HEK293 (cell line): ENCODE results near the gene SLC12A3.

Experiments
- CTCF ChIA-PET: fragments of 350-600 bp; formaldehyde crosslinking; extraction: SDS; loops from one replicate; lab custom pipeline; 2021; ENCODE audit warnings: antibody characterized with exemption; lab: Yijun Ruan, JAX
- POLR2A ChIA-PET: fragments of 300-600 bp; formaldehyde crosslinking; extraction: SDS; loops from one replicate; lab custom pipeline; 2020; ENCODE audit warnings: antibody characterized with exemption, inconsistent platforms; lab: Yijun Ruan, JAX
- H3K27ac ChIP-seq: fragments of 200-500 bp; sonication (Bioruptor generic); 2 replicates; pipeline ENCODE4 v1.5.1; 2014; ENCODE audit warnings: low read depth, low read length, control low read depth, inconsistent platforms; ENCODE audit errors: extremely low read depth
- H3K36me3 ChIP-seq, 2 experiments: fragments of 200-500 bp in 1 of 2; sonication (Bioruptor generic) in 1 of 2; 1 replicate in 1 of 2; 2 replicates in 1 of 2; pipeline ENCODE4 v1.5.1; 2014 to 2017; ENCODE audit warnings: inconsistent platforms in 2 of 2, low read length in 2 of 2; ENCODE audit not compliant: control insufficient read depth in 2 of 2, insufficient read depth in 1 of 2
- H3K4me1 ChIP-seq: fragments of 200-500 bp; sonication (Bioruptor generic); 2 replicates; pipeline ENCODE4 v1.5.1; 2014; ENCODE audit warnings: mild to moderate bottlenecking, low read length, inconsistent platforms; ENCODE audit not compliant: control insufficient read depth, insufficient read depth
- H3K4me3 ChIP-seq: 2 replicates; pipeline ENCODE4 v1.5.1; 2011; ENCODE audit warnings: low read depth, mild to moderate bottlenecking, control low read depth, low read length, moderate library complexity
- H3K9me3 ChIP-seq: fragments of 200-500 bp; sonication (Bioruptor generic); 2 replicates; pipeline ENCODE4 v1.5.1; 2014; ENCODE audit warnings: low read depth, low read length, inconsistent platforms; ENCODE audit not compliant: control insufficient read depth, insufficient read depth
- BCL11B ChIP-seq: fragments of 450-650 bp; formaldehyde crosslinking; IDR thresholded peaks from 2 replicates; pipeline ENCODE4 v1.5.1; 2016; ENCODE audit warnings: low read depth, missing biosample characterization, missing genetic modification characterization
- FEZF1 ChIP-seq: fragments of 450-650 bp; formaldehyde crosslinking; IDR thresholded peaks from 2 replicates; pipeline ENCODE4 v1.5.1; 2016; ENCODE audit warnings: missing biosample characterization, missing genetic modification characterization
- KLF7 ChIP-seq: fragments of 450-650 bp; formaldehyde crosslinking; IDR thresholded peaks from 2 replicates; pipeline ENCODE4 v1.5.1; 2016; ENCODE audit warnings: missing biosample characterization, missing genetic modification characterization, borderline replicate concordance
- MZF1 ChIP-seq: fragments of 450-650 bp; formaldehyde crosslinking; IDR thresholded peaks from 2 replicates; pipeline ENCODE4 v1.5.1; 2017; ENCODE audit warnings: missing biosample characterization, missing genetic modification characterization, borderline replicate concordance
- SCRT1 ChIP-seq: fragments of 450-650 bp; formaldehyde crosslinking; IDR thresholded peaks from 2 replicates; pipeline ENCODE4 v1.5.1; 2016; ENCODE audit warnings: missing biosample characterization, missing genetic modification characterization, borderline replicate concordance
- WT1 ChIP-seq: fragments of 450-650 bp; formaldehyde crosslinking; IDR thresholded peaks from 2 replicates; pipeline ENCODE4 v1.5.1; 2016; ENCODE audit warnings: missing biosample characterization, missing genetic modification characterization
- ZNF146 ChIP-seq: fragments of 450-650 bp; formaldehyde crosslinking; IDR thresholded peaks from 2 replicates; pipeline ENCODE4 v1.5.1; 2016; ENCODE audit warnings: missing biosample characterization, missing genetic modification characterization
- ZNF2 ChIP-seq: fragments of 450-650 bp; formaldehyde crosslinking; IDR thresholded peaks from 2 replicates; pipeline ENCODE4 v1.5.1; 2016; ENCODE audit warnings: missing biosample characterization, missing genetic modification characterization
- ZNF292 ChIP-seq: fragments of 450-650 bp; formaldehyde crosslinking; IDR thresholded peaks from 2 replicates; pipeline ENCODE4 v1.5.1; 2016; ENCODE audit warnings: low read depth, missing biosample characterization, missing genetic modification characterization, borderline replicate concordance
- ZNF37A ChIP-seq: fragments of 450-650 bp; IDR thresholded peaks from 2 replicates; pipeline ENCODE4 v1.5.1; 2018; ENCODE audit warnings: missing biosample characterization, missing genetic modification characterization
- ZNF404 ChIP-seq: fragments of 450-650 bp; formaldehyde crosslinking; IDR thresholded peaks from 2 replicates; pipeline ENCODE4 v1.5.1; 2017; ENCODE audit warnings: missing biosample characterization, missing genetic modification characterization
- ZNF510 ChIP-seq: fragments of 450-650 bp; formaldehyde crosslinking; IDR thresholded peaks from 2 replicates; pipeline ENCODE4 v1.5.1; 2018; ENCODE audit warnings: mild to moderate bottlenecking, missing genetic modification characterization, missing biosample characterization; ENCODE audit not compliant: insufficient replicate concordance
- ZNF521 ChIP-seq: fragments of 450-650 bp; formaldehyde crosslinking; IDR thresholded peaks from 2 replicates; pipeline ENCODE4 v1.5.1; 2017; ENCODE audit warnings: missing biosample characterization, mild to moderate bottlenecking, missing genetic modification characterization
- ZNF76 ChIP-seq: fragments of 450-650 bp; formaldehyde crosslinking; IDR thresholded peaks from 2 replicates; pipeline ENCODE4; 2016; ENCODE audit warnings: low read depth, missing biosample characterization, missing genetic modification characterization, borderline replicate concordance
- ZSCAN23 ChIP-seq: fragments of 450-650 bp; formaldehyde crosslinking; IDR thresholded peaks from 2 replicates; pipeline ENCODE4 v1.5.1; 2016; ENCODE audit warnings: missing biosample characterization, missing genetic modification characterization
- ZXDB ChIP-seq: fragments of 450-650 bp; formaldehyde crosslinking; IDR thresholded peaks from 2 replicates; pipeline ENCODE4 v1.5.1; 2016; ENCODE audit warnings: missing biosample characterization, missing genetic modification characterization
- TF ChIP-seq, protein P1 (sequence below): IDR thresholded peaks from 2 replicates; pipeline ENCODE4 v1.6.1; 2011; ENCODE audit warnings: mild to moderate bottlenecking, low read depth, low read length, borderline replicate concordance
- TF ChIP-seq, protein P2 (sequence below): fragments of 450-650 bp; formaldehyde crosslinking; IDR thresholded peaks from 2 replicates; pipeline ENCODE4 v1.5.1; 2016; ENCODE audit warnings: missing biosample characterization, missing genetic modification characterization
- TF ChIP-seq, protein P3 (sequence below): fragments of 450-650 bp; formaldehyde crosslinking; IDR thresholded peaks from 2 replicates; pipeline ENCODE4 v1.5.1; 2016; ENCODE audit warnings: missing biosample characterization, missing genetic modification characterization
- TF ChIP-seq, protein P4 (sequence below): fragments of 450-650 bp; formaldehyde crosslinking; IDR thresholded peaks from 2 replicates; pipeline ENCODE4 v1.5.1; 2016; ENCODE audit warnings: missing biosample characterization, missing genetic modification characterization
- TF ChIP-seq, protein P5 (sequence below): fragments of 450-650 bp; formaldehyde crosslinking; IDR thresholded peaks from 2 replicates; pipeline ENCODE4 v1.5.1; 2016; ENCODE audit warnings: missing biosample characterization, missing genetic modification characterization

SLC12A3 gene

DNA sequence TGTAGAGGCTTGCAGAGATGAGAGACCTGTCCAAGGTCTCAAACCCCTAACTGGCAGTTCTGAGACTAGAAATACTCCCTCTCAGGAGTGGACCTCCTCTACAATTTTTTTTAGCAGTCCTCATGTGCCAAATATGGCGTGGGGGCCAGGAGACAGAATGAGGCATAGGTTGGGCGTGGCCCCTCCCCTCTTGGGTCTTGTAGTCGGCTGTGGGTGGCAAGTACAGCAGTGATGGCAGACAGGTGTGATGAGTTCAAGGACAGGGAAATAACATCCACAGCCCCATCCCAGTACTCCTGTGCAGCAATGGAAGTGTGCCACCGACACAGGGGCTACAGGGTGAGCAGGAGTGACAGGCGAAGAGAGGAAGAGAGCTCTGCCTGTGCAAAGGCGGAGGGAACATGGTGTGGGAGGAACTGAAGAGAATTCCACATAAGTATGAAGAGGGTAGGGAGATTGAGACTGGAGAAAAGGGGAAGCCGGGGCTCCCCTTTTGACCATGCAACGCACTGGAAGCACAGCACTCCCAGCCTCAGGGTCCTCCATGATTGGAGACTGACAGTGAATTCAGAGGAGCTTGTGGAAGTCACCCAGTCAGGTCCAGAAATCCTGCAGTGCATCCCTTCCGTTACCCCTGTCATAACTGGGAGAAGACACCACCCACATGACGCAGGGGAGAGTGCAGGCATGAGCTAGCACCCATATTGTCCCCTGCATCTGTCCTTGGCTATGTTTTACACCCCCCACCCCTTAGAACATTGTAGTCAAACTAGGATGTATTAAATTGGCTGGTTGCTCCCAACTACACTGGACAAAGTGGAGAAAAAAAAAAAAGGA lies 82.0 kb downstream of the SLC12A3 start (continued):
- TF ChIP-seq ZSCAN23 (tag by site-specific recombination) = no peak

DNA sequence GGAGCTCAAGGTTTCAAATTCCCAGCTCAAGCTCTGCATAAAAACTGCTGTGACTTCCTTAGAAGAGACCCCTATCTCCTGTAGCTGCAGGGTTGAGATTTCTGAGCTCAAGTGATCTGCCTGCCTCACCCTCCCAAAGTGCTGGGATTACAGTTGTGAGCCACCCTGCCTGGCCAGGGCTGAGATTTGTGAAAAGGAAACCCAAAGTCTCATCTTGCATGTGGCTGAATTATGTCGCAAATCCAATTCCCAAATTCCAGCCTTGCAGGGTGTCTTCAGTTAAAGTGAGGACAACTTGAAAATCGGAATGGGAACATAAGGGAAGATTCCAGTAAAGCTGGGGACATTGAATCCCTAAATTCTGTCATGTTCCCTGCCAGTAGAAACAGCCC lies 82.6 kb downstream of the SLC12A3 start:
- H3K4me1 ChIP-seq = no peaks in the 10 kb centered on the region
- TF ChIP-seq SCRT1 (tag by site-specific recombination) (no peak), FEZF1 (tag by site-specific recombination) (no peak), BCL11B (tag by site-specific recombination) (no peak), KLF7 (tag by site-specific recombination) (no peak), ZNF521 (no peak), ZNF510 (tag by site-specific recombination) (no peak), ZNF146 (tag by site-specific recombination) (no peak)
- TF ChIP-seq, protein P1, sequence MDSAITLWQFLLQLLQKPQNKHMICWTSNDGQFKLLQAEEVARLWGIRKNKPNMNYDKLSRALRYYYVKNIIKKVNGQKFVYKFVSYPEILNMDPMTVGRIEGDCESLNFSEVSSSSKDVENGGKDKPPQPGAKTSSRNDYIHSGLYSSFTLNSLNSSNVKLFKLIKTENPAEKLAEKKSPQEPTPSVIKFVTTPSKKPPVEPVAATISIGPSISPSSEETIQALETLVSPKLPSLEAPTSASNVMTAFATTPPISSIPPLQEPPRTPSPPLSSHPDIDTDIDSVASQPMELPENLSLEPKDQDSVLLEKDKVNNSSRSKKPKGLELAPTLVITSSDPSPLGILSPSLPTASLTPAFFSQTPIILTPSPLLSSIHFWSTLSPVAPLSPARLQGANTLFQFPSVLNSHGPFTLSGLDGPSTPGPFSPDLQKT = no peak
- TF ChIP-seq, protein P2, sequence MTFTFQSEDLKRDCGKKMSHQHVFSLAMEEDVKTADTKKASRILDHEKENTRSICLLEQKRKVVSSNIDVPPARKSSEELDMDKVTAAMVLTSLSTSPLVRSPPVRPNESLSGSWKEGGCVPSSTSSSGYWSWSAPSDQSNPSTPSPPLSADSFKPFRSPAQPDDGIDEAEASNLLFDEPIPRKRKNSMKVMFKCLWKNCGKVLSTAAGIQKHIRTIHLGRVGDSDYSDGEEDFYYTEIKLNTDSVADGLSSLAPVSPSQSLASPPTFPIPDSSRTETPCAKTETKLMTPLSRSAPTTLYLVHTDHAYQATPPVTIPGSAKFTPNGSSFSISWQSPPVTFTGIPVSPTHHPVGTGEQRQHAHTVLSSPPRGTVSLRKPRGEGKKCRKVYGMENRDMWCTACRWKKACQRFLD = no peak
- TF ChIP-seq, protein P3, sequence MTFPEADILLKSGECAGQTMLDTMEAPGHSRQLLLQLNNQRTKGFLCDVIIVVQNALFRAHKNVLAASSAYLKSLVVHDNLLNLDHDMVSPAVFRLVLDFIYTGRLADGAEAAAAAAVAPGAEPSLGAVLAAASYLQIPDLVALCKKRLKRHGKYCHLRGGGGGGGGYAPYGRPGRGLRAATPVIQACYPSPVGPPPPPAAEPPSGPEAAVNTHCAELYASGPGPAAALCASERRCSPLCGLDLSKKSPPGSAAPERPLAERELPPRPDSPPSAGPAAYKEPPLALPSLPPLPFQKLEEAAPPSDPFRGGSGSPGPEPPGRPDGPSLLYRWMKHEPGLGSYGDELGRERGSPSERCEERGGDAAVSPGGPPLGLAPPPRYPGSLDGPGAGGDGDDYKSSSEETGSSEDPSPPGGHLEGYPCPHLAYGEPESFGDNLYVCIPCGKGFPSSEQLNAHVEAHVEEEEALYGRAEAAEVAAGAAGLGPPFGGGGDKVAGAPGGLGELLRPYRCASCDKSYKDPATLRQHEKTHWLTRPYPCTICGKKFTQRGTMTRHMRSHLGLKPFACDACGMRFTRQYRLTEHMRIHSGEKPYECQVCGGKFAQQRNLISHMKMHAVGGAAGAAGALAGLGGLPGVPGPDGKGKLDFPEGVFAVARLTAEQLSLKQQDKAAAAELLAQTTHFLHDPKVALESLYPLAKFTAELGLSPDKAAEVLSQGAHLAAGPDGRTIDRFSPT (tag by site-specific recombination) = no peak
- TF ChIP-seq, all 188 proteins: peak for 0
- H3K36me3 ChIP-seq = peaks cover 16 to 29% of the 10 kb centered on the region in 2 experiments
- CTCF ChIA-PET = interaction anchor here (0.6 to 1.8 kb wide), 5 partner anchors 17 to 201 kb away, joined by 3 to 9 read pairs (median 5); partner anchors contain the start of gene NLRC5
- no peak overlapping the region for H3K4me3 ChIP-seq
- POLR2A ChIA-PET = interaction anchor here (0.6 to 1.2 kb wide), 4 partner anchors 10 to 92 kb away, joined by 3 to 8 read pairs (median 5); partner anchors contain the start of gene HERPUD1
- no peak overlapping the region for H3K27ac ChIP-seq
- no peaks in the 10 kb centered on the region for H3K9me3 ChIP-seq

DNA sequence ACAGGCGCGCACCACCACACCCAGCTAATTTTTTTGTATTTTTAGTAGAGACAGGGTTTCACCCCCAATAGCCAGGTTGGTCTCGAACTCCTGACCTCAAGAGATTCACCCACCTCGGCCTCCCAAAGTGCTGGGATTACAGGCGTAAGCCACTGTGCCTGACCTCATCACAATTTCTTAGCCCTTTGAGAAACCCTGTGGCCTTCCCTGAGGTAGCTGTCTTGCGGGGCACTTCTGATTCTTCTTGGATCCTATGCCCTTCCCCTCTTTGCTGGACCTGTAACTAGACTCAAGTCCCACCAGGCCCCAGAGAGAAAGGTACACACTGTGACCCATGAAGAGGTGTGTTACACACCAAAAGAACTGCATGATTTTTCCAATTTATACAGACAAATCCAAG lies 83.2 kb downstream of the SLC12A3 start:
- H3K36me3 ChIP-seq = peaks cover 12 to 23% of the 10 kb centered on the region in 2 experiments
- POLR2A ChIA-PET = no interaction called here
- TF ChIP-seq, protein P4, sequence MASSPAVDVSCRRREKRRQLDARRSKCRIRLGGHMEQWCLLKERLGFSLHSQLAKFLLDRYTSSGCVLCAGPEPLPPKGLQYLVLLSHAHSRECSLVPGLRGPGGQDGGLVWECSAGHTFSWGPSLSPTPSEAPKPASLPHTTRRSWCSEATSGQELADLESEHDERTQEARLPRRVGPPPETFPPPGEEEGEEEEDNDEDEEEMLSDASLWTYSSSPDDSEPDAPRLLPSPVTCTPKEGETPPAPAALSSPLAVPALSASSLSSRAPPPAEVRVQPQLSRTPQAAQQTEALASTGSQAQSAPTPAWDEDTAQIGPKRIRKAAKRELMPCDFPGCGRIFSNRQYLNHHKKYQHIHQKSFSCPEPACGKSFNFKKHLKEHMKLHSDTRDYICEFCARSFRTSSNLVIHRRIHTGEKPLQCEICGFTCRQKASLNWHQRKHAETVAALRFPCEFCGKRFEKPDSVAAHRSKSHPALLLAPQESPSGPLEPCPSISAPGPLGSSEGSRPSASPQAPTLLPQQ (tag by site-specific recombination) = no peak
- TF ChIP-seq MZF1 (tag by site-specific recombination) (no peak), WT1 (tag by site-specific recombination) (no peak), ZNF2 (no peak), ZNF404 (tag by site-specific recombination) (no peak), ZNF76 (tag by site-specific recombination) (no peak), ZXDB (tag by site-specific recombination) (no peak), ZNF292 (no peak), ZNF37A (tag by site-specific recombination) (no peak)
- TF ChIP-seq, protein P5, sequence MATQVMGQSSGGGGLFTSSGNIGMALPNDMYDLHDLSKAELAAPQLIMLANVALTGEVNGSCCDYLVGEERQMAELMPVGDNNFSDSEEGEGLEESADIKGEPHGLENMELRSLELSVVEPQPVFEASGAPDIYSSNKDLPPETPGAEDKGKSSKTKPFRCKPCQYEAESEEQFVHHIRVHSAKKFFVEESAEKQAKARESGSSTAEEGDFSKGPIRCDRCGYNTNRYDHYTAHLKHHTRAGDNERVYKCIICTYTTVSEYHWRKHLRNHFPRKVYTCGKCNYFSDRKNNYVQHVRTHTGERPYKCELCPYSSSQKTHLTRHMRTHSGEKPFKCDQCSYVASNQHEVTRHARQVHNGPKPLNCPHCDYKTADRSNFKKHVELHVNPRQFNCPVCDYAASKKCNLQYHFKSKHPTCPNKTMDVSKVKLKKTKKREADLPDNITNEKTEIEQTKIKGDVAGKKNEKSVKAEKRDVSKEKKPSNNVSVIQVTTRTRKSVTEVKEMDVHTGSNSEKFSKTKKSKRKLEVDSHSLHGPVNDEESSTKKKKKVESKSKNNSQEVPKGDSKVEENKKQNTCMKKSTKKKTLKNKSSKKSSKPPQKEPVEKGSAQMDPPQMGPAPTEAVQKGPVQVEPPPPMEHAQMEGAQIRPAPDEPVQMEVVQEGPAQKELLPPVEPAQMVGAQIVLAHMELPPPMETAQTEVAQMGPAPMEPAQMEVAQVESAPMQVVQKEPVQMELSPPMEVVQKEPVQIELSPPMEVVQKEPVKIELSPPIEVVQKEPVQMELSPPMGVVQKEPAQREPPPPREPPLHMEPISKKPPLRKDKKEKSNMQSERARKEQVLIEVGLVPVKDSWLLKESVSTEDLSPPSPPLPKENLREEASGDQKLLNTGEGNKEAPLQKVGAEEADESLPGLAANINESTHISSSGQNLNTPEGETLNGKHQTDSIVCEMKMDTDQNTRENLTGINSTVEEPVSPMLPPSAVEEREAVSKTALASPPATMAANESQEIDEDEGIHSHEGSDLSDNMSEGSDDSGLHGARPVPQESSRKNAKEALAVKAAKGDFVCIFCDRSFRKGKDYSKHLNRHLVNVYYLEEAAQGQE (tag by site-specific recombination) = no peak
- TF ChIP-seq, all 188 proteins: peak for 0
- H3K9me3 ChIP-seq = no peaks in the 10 kb centered on the region
- no peaks in the 10 kb centered on the region for H3K4me1 ChIP-seq
- H3K4me3 ChIP-seq = no peak overlapping the region
- CTCF ChIA-PET = interaction anchor here (0.6 to 1.8 kb wide), 4 partner anchors 10 to 136 kb away, joined by 3 to 9 read pairs (median 4); no protein-coding TSS in a partner anchor
- H3K27ac ChIP-seq = no peak overlapping the region
